Fibroblast of skin of left biceps (primary cell): ENCODE measurements around the gene CYTH2.

Experiments
- DNase-seq, 2 experiments: peaks; one replicate each; pipeline ENCODE4 v3.0.0-alpha.2; 2013; ENCODE audit warnings: low read depth in 2 of 2

The CYTH2 gene

GRCh38 chr19:48469289-48469881 lies at the start of gene CYTH2:
Gene CYTH2, plus strand, starts transcription at chr19:48469369. Its CDS starts 139 bp downstream, at chr19:48469508.
- peak; percentile 53 to 57 for DNase-seq

- DNase-seq, result no peak
These were observed 47.6 kb upstream of the CYTH2 start for GRCh38 chr19:48421548-48421947.

GRCh38 chr19:48424694-48425219 lies 44.4 kb upstream of the CYTH2 start:
- DNase-seq, result peak in 1 of 2 experiments; percentile 30

GRCh38 chr19:48428670-48429069 lies 40.5 kb upstream of the CYTH2 start:
- DNase-seq, result no peak

- DNase-seq, result no peak
These were observed 35.8 kb upstream of the CYTH2 start for GRCh38 chr19:48433337-48433736.

GRCh38 chr19:48436586-48436985 lies 32.6 kb upstream of the CYTH2 start:
- no peak for DNase-seq

- DNase-seq, result no peak
These were observed 27.7 kb upstream of the CYTH2 start for GRCh38 chr19:48441360-48442050.

- no peak for DNase-seq
These were observed 26.8 kb upstream of the CYTH2 start for GRCh38 chr19:48442116-48443035.

GRCh38 chr19:48443256-48443655 lies 25.9 kb upstream of the CYTH2 start:
- no peak for DNase-seq

GRCh38 chr19:48443731-48444128 lies 25.4 kb upstream of the CYTH2 start:
- DNase-seq, result no peak

GRCh38 chr19:48444129-48444935 lies 24.8 kb upstream of the CYTH2 start:
- no peak for DNase-seq

- no peak for DNase-seq
These were observed 24.3 kb upstream of the CYTH2 start for GRCh38 chr19:48444936-48445200.

- peak; percentile 80 to 84 for DNase-seq
These were observed 23.9 kb upstream of the CYTH2 start for GRCh38 chr19:48445256-48445605.

GRCh38 chr19:48445606-48446481 lies 23.3 kb upstream of the CYTH2 start, which contains the start of gene GRWD1:
Gene GRWD1, plus strand, starts transcription at chr19:48445983. Its CDS starts 23 bp downstream, at chr19:48446006.
- peak; percentile 89 for DNase-seq

- DNase-seq, result no peak
These were observed 22.6 kb upstream of the CYTH2 start for GRCh38 chr19:48446579-48446978.

- no peak for DNase-seq
These were observed 20.6 kb upstream of the CYTH2 start for GRCh38 chr19:48448563-48448962.

GRCh38 chr19:48450441-48450840 lies 18.7 kb upstream of the CYTH2 start:
- DNase-seq, result no peak

GRCh38 chr19:48450863-48451262 lies 18.3 kb upstream of the CYTH2 start:
- no peak for DNase-seq

GRCh38 chr19:48451624-48452023 lies 17.5 kb upstream of the CYTH2 start:
- no peak for DNase-seq

GRCh38 chr19:48452289-48453190 lies 16.6 kb upstream of the CYTH2 start:
- DNase-seq, result no peak
